ENCODE results near the gene GLI3.

DNA sequence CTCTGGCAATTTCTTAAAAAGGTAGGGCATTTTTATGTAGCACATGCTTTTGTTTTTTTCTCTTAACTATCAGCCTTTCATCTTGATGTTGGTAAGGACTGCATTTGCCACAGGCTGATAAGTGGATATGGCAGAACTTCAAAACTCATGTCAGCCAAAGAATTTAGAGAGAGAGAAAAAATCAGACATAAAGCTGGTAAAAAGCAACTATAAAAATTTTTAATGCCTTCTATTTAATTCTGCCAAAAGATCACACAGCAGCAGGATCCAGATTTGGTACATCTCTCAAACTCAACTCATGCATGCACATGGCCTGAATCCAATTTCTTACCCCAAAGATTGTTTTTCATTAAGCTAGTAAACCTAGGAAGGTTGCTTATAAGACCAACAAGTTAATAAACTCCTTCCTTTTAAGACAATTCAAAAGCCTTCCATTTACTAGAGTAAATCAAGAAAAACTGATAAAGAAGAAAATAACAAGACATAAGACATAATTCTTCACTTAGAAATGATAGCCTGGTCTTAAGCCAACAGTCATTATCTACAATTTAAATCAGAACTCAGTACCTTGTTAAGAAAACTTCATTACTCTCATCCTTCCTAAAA lies 69.3 kb downstream of the GLI3 start:
- TF ChIP-seq POLR2A (IDR thresholded peaks at IDR 0.05; ENCODE audit: low read depth, low read length) (no peak), POLR2AphosphoS5 (IDR thresholded peaks at IDR 0.05; ENCODE audit: low read depth, low read length) (no peak), TAF1 (IDR thresholded peaks at IDR 0.05; ENCODE audit: borderline replicate concordance, low read depth, low read length) (no peak)

Measured in GM12892 (cell line).